AG09309 (cell line): Measurements from ENCODE around the gene TRIP12.
A peak's percentile ranks its signal among the peaks of the same experiment; 100 is the strongest.
"Not testable (repeated sequence)": the region's sequence is repeated elsewhere in the genome, so short reads cannot be mapped to it uniquely, and the experiment has no call there.

ENCODE experiments used
- DNase-seq: peaks from one replicate; pipeline ENCODE4 v3.0.0-alpha.2; 2010; ENCODE audit warnings: low read depth
- H3K4me3 ChIP-seq: 2 replicates; pipeline ENCODE4 v1.5.1; 2011; ENCODE audit warnings: mild to moderate bottlenecking, low read depth, low read length, moderate library complexity; ENCODE audit not compliant: control insufficient read depth
- TF ChIP-seq, protein P1 (sequence below): IDR thresholded peaks from 2 replicates; pipeline ENCODE4 v1.5.1; 2011; ENCODE audit warnings: mild to moderate bottlenecking, low read depth, low read length, inconsistent platforms; ENCODE audit not compliant: insufficient read depth, control insufficient read depth; ENCODE audit errors: missing control alignments

Gene TRIP12

DNA sequence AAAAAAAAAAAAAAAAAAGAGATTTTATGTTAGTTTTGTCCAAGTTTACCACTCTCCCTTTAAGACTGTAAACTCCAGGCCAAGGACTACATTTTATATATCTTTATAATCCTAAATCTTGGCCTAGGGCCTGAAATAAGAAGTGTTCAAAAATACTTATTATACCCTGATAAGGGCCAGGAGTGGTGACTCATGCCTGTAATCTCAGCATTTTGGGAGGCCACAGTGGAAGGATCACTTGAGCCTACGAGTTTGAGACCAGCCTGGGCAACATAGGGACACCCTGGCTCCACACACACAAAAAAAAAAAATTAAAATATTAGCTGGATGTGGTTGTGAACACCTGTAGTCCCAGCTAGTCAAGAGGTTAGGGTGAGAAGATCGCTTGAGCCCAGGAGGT is 12.7 kb downstream of the TRIP12 start:
- H3K4me3 ChIP-seq = no peak overlapping the region
- TF ChIP-seq, protein P1, sequence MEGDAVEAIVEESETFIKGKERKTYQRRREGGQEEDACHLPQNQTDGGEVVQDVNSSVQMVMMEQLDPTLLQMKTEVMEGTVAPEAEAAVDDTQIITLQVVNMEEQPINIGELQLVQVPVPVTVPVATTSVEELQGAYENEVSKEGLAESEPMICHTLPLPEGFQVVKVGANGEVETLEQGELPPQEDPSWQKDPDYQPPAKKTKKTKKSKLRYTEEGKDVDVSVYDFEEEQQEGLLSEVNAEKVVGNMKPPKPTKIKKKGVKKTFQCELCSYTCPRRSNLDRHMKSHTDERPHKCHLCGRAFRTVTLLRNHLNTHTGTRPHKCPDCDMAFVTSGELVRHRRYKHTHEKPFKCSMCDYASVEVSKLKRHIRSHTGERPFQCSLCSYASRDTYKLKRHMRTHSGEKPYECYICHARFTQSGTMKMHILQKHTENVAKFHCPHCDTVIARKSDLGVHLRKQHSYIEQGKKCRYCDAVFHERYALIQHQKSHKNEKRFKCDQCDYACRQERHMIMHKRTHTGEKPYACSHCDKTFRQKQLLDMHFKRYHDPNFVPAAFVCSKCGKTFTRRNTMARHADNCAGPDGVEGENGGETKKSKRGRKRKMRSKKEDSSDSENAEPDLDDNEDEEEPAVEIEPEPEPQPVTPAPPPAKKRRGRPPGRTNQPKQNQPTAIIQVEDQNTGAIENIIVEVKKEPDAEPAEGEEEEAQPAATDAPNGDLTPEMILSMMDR = no peak
- no peak for DNase-seq

DNA sequence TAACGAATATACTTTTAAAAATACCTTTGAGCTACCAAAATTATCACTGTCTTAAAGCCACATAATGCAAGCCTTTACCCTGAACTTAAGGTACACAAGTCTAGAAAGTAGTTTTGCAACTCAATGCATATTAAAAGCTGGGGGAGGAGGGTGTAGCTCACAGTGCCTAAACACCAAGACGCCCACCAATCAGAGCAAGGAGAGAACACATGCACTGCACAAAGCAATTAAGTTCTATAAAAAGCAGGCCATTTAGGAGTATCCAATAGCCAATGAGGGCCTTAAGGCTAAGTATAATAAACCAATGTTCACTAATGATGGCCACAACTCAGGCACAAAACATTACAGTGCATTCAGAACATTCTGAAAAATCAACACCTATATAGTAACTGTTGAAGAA is 16.2 kb downstream of the TRIP12 start:
- no peak overlapping the region for H3K4me3 ChIP-seq
- DNase-seq = no peak
- TF ChIP-seq, protein P1 = no peak

DNA sequence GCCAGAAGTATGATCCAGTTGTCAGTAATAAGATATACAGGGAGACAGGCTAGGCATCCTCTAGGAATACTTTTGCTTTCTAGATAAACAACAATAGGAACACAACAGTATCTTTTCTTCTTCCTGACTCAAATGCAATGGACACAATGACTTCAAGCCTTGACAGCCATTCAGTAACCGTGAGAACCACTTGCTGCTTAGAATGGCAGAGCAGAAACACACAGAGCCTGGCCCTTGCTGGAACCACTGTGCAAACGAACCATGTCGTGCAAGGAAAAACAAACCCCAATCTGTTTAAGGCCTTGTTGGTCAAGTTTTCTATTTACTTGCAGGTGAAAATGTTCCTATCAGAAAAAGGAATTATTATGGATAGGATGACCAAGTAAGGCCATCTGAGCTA is 18.8 kb downstream of the TRIP12 start:
- TF ChIP-seq, protein P1 = no peak
- no peak overlapping the region for H3K4me3 ChIP-seq

DNA sequence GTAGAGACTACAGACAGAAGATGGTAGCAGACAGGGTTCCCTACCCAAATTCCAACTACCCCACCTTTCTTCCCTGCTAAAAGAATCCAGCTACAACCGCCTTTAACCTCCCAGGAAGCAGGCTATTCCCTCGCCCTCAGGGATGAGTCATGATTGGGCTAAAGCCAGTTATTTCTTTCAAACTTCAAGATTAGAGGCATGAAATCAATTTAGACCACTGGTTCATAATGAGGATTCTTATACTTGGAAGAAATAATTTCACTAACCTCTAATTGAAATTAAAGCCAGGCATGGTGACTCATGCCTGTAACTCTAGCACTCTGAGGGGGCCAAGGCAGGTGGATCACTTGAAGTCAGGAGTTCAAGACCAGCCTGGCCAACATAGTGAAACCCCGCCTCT is 20.0 kb downstream of the TRIP12 start:
- peak; percentile 13 for DNase-seq
- H3K4me3 ChIP-seq = no peak overlapping the region
- TF ChIP-seq, protein P1 = no peak

More for the DNA sequence above, 18.8 kb downstream of the TRIP12 start:
- no peak for DNase-seq

DNA sequence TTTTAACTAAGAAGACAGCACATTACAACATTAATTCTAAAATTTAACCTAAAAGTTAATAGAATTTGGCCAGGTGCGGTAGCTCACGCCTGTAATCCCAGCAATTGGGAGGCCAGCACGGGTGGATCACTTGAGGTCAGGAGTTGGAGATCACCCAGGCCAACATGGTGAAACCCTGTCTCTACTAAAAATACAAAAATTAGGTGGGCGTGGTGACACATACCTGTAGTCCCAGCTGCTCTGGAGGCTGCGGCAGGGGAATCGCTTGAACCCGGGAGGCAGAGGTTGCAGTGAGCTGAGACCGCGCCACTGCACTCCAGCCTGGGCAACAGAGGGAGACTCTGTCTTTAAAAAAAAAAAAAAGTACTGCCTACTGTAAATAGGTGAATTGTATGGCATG is 21.3 kb downstream of the TRIP12 start:
- not testable (repeated sequence) for DNase-seq, H3K4me3 ChIP-seq

DNA sequence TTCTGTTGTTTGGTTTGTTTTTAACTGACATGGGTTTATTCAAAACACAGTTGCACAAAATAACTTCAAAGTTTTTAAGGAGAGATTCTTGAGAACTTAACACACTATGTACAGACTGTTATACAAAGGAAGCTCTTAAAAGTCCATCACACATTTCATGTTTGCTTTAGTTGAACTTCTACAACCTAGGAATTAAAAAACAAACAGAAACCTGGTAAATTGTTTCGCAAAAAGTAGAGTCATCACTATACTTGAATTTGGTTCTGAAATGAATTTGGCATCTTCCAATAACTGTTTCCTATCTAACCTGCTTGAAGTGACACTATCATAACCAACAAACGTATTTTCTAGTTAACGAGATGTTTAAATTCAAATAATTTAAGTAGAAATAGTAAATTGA is 21.8 kb downstream of the TRIP12 start:
- no peak overlapping the region for H3K4me3 ChIP-seq
- TF ChIP-seq, protein P1 = no peak
- no peak for DNase-seq

DNA sequence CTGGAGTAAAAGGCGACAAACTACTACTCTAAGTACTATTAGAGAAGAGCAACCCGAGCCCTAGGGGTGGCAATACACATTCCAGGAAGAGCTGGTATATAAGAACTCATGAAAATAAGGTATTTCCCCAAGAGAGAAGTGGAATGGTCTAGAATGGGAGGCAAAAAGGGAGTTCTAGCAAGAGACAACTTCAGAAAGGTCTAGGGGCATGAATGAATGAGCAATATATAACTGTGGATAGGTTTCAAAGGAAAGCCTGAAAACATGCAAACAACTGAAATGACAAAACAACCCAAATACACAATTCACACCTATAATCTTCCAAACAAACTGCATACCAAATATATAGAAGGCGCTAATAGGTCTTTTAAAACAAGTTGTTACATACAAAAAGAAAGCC is 22.2 kb downstream of the TRIP12 start:
- no peak for DNase-seq
- no peak overlapping the region for H3K4me3 ChIP-seq
- TF ChIP-seq, protein P1 = no peak

DNA sequence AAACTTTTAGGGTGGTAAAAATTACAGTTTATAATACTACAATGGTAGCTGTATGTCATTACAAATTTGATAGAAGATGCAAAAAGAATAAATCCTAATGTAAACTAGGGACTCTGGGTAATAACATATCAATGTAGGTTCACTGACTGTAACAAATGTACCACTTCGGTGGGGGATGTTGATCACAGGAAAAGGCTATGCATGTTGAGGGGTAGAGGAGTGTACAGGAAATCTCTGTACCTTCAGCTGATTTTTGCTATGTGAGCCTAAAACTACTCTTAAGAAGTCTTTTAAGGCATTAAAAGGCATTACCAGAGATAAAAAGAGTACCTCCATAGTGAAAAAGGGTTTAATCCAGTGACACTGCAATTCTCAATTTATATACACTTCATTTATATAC is 25.0 kb downstream of the TRIP12 start:
- DNase-seq = no peak
- TF ChIP-seq, protein P1 = no peak
- H3K4me3 ChIP-seq = no peak overlapping the region
